ENCODE results near the gene SLC48A1.

Gene SLC48A1

DNA sequence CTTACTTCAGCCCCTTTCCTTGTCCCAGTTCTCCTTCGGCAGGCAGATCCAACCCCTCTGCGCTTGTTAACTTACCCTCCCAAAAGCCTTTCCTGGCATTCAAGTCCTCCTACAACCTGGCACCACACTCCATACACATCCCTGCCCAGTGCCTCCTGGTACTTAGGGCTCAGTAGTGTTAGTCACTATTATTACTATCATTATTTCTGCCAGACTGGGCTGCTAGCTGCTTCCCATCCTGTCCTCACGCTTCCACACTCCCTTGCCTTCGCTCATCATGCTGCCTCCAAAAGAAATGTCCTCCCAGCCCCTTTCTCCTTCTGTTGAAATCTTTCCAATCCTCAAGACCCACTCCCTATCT is 48.3 kb downstream of the SLC48A1 start:
- DNase-seq (ENCODE audit: low read depth in 4 of 4, low spot score in 1 of 4) = no peak

GRCh38 chr12:47822401-47822800 is 49.4 kb downstream of the SLC48A1 start:
- DNase-seq (ENCODE audit: low read depth in 4 of 4, low spot score in 1 of 4) = no peak

DNA sequence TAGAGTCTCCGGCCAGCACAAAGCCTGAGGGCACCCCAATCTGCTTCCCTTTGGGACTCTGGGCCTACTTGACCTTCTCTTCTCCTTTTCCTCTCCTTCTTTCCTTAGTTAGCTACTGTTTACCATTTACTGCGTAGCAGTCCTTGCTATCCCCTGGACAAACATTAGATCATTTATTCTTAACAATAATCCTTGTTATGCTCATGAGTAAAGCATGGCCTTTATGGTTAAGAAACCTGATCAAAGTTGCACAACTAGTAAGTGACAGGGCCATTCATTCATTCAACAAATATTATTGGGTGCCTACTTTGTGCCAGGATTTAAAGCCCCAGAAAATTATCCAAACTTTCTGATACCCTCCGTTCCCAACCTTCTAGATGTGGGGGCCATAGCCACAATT is 49.8 kb downstream of the SLC48A1 start:
- no peak for DNase-seq (ENCODE audit: low read depth in 4 of 4, low spot score in 1 of 4)

- no peak for DNase-seq (ENCODE audit: low read depth in 4 of 4, low spot score in 1 of 4)
These were observed 50.5 kb downstream of the SLC48A1 start for GRCh38 chr12:47823422-47824086.

DNA sequence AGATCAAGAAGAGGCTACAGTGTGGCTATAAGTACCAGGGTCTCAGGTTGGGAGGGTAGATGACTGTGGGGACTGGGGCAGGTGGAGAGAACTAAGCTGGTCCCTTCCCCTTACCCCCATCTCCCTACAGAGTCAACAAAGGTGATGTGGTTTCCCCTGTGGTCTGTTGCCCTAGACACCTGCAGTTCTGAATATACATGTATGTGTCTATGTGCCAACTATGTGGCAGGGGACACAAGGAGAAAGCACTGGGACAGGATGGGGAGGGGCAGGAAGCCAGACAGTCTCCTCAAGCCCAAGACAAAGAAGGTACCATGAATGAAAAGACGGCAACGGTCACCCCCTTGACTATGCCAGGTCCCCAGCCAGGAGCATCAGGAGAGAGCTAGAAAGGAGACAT is 51.2 kb downstream of the SLC48A1 start:
- no peak for DNase-seq (ENCODE audit: low read depth in 4 of 4, low spot score in 1 of 4)

DNA sequence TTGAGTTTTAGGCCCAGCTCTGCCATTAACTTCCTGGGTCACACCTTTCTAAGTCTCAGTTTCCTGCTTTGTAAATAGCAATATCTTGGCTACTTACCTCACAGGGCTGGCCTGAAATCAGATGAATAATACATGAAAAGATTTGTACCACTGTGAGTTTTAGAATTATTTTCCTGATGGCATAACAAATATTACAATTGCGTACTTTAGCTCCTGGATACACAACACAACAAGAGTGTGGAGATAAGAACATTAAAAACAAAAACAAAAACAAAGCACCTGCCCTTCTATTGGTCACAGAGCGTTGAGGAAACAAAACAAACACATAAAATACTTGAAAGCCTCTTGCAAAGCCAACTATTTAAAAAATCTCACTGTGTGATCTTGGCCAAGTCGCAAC is 51.6 kb downstream of the SLC48A1 start:
- no peak for DNase-seq (ENCODE audit: low read depth in 4 of 4, low spot score in 1 of 4)

DNA sequence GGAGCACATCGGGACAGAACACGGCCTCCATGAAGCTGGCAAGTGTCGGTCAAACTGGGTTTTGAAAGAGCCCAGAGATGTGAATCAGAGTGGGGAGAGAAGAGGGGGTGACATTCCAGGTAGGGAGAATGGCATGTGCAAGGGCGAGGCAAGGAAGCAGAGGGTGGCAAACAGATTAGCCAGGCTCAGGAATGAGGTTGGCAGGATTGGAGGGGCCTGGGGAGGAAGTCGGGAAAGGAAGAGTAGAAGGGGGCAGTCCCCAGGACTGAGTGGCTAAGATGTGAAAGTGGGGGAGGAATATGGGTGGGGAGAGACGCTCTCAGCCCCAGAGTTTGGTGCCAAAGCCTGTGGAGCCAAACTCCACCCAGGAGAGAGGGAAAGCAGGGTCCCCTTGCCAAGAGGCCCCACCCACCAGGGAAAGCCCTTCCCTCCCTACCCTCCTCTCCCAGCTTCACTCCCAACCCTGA is 52.2 kb downstream of the SLC48A1 start:
- no peak for DNase-seq (ENCODE audit: low read depth in 4 of 4, low spot score in 1 of 4)

DNA sequence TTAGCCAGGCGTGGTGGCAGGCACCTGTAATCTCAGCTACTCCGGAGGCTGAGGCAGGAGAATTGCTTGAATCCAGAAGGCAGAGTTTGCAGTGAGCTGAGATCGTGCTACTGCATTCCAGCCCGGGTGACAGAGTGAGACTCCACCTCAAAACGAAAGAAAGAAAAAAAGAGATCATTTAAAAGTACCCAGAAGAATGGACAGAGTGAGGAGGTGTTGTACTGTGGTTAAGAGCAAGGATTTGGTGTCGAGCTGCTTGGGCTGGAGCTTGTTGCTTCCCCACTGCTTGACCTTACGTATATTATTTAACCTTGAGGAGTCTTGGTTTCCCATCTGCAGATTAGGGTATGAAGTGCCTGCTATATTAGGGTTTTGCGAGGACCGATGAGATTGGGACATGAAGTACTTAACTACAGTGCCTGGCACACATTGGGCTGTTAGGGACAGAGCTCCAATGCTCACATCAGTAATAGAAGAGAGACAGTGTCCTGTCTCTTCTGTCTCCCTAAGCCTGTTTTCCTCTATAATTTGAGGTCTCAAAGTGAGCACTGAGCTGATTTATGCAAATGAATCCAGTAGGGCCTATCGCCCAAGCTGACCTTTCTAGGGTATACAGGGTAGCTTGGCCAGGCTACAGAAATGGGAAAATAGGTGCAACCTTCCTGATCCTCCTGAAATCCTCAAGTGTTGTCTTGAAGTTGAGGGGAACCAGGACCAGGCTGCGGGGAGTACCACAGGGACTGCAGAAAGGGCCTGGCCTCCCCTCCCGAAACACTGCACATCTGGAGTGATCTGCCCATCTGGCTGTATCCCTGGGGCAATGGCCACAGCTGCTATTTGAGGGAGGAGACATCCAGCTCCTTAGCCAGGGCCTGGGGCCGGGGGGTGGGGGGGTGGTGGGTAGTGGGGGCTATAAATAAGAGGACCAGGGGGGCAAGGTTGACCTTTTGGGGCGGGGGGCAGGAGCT is 55.3 kb downstream of the SLC48A1 start:
- no peak for DNase-seq (ENCODE audit: low read depth in 4 of 4, low spot score in 1 of 4)

GRCh38 chr12:47828976-47829482 is 56.0 kb downstream of the SLC48A1 start:
- DNase-seq (ENCODE audit: low read depth in 4 of 4, low spot score in 1 of 4) = no peak

DNA sequence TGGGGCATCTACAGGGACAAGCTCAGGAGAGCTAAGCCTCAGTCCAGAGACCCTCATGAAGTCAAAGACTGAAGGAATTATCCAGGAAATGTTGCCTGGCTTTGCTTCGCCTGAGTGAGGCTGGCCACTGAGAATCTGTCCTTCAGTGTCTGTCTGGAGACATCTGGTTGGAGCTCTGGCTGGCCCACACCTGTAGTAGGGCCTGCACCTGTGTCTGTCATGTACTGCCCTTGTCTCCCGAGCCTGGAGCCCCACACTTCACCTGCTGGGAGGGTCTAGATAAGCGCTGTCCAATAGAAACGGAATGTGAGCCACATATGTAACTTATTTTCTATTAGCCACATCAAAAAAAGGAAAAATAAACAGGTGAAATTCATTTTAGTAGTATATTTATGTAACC is 56.5 kb downstream of the SLC48A1 start:
- DNase-seq (ENCODE audit: low read depth in 4 of 4, low spot score in 1 of 4) = no peak
